GM12878 (cell line): ENCODE measurements around the gene B3GNT3. TPM values are rescaled to one million over a fixed set of nuclear protein-coding genes. Genes with fewer than 3 reads are reported as not detected.

Experiments used
- BACH1 ChIP-seq: fragments of 450-650 bp; IDR thresholded peaks from 2 replicates; pipeline ENCODE4 v1.6.1; 2017; ENCODE audit warnings: mild to moderate bottlenecking, borderline replicate concordance
- CREB1 ChIP-seq: IDR thresholded peaks from 2 replicates; pipeline ENCODE4 v1.6.1; 2012; ENCODE audit warnings: low read depth, mild to moderate bottlenecking, inconsistent platforms
- KLF5 ChIP-seq: fragments of 450-650 bp; IDR thresholded peaks from 2 replicates; pipeline ENCODE4 v1.6.1; 2014; ENCODE audit warnings: mild to moderate bottlenecking; ENCODE audit not compliant: partially characterized antibody
- MLLT1 ChIP-seq: fragments of 450-650 bp; IDR thresholded peaks from 2 replicates; pipeline ENCODE4 v1.6.1; 2016; ENCODE audit warnings: mild to moderate bottlenecking
- NBN ChIP-seq: fragments of 450-650 bp; IDR thresholded peaks from 2 replicates; pipeline ENCODE4 v1.6.1; 2016
- NFYB ChIP-seq: IDR thresholded peaks from 2 replicates; pipeline ENCODE4 v1.6.1; 2011; ENCODE audit warnings: low read depth, mild to moderate bottlenecking, low read length, improper control_type of control experiment, moderate library complexity; ENCODE audit not compliant: insufficient read depth
- NKRF ChIP-seq: fragments of 450-650 bp; conservative IDR thresholded peaks from 2 replicates; pipeline ENCODE4 v1.6.1; 2017; ENCODE audit warnings: mild to moderate bottlenecking, moderate library complexity
- PBX3 ChIP-seq: IDR thresholded peaks from 2 replicates; pipeline ENCODE4 v1.6.1; 2011; ENCODE audit warnings: mild to moderate bottlenecking, low read depth, low read length, moderate library complexity; ENCODE audit not compliant: insufficient replicate concordance
- POLR2AphosphoS2 ChIP-seq: IDR thresholded peaks from 2 replicates; pipeline ENCODE4 v1.6.1; 2011; ENCODE audit warnings: low read depth, mild to moderate bottlenecking, low read length, improper control_type of control experiment, moderate library complexity
- RAD51 ChIP-seq: fragments of 450-650 bp; IDR thresholded peaks from 2 replicates; pipeline ENCODE4 v1.6.1; 2016; ENCODE audit warnings: moderate library complexity, mild to moderate bottlenecking, inconsistent platforms
- RBBP5 ChIP-seq: fragments of 200-600 bp; sonication (generic); conservative IDR thresholded peaks from 2 replicates; pipeline ENCODE4 v1.6.1; 2016
- SMAD5 ChIP-seq: IDR thresholded peaks from 2 replicates; pipeline ENCODE4 v1.6.1; 2016; ENCODE audit warnings: antibody characterized with exemption, low read depth
- SMARCA5 ChIP-seq: fragments of 450-650 bp; IDR thresholded peaks from 2 replicates; pipeline ENCODE4 v1.6.1; 2017; ENCODE audit warnings: mild to moderate bottlenecking
- SMC3 ChIP-seq: IDR thresholded peaks from 2 replicates; pipeline ENCODE4 v1.6.1; 2011; ENCODE audit warnings: low read length, improper control_type of control experiment, borderline replicate concordance
- SP1 ChIP-seq: IDR thresholded peaks from one replicate; pipeline ENCODE4 v1.6.1; 2011; ENCODE audit warnings: low read depth, low read length
- TARDBP ChIP-seq: IDR thresholded peaks from 2 replicates; pipeline ENCODE4 v1.6.1; 2016; ENCODE audit warnings: borderline replicate concordance
- ZBTB11 ChIP-seq: fragments of 450-650 bp; formaldehyde crosslinking; IDR thresholded peaks from 2 replicates; pipeline ENCODE4 v1.5.0; 2022; ENCODE audit warnings: mild to moderate bottlenecking, missing genetic modification characterization
- polyA plus RNA-seq, 11 experiments: library from polyadenylated mRNA; depleted of rRNA in 4 of 11; unstranded in 6 of 11; stranded (reverse) in 5 of 11; fragments of >200 nt; fragmentation: Nextera tagmentation in 4 of 11; fragmentation: Illumina TruSeq in 1 of 11; extraction: Ambion mirVana in 4 of 11; extraction: Trizol in 1 of 11; gene quantifications; 1 replicate in 1 of 11; 2 replicates in 10 of 11; pipeline versions ENCODE4 v1.2.1 to v1.2.3, GENCODE V29; 2011 to 2016; ENCODE audit warnings: inconsistent platforms in 2 of 11, missing spikeins in 2 of 11, low read depth in 1 of 11
- total RNA-seq, 4 experiments: library from RNA; depleted of rRNA in 3 of 4; stranded (reverse); fragments of >200 nt in 3 of 4; fragmentation: Illumina TruSeq in 1 of 4; extraction: Trizol in 1 of 4; gene quantifications; 2 replicates each; pipeline versions ENCODE4 v1.2.1 to v1.2.3, GENCODE V29; 2013 to 2021
- TF ChIP-seq, protein P1 (sequence below): IDR thresholded peaks from 2 replicates; pipeline ENCODE4 v1.6.1; 2011; ENCODE audit warnings: borderline replicate concordance, low read depth, mild to moderate bottlenecking, moderate library complexity, low read length; ENCODE audit not compliant: insufficient read depth, poor library complexity, severe bottlenecking
- TF ChIP-seq, protein P2 (sequence below): fragments of 450-650 bp; IDR thresholded peaks from 2 replicates; pipeline ENCODE4 v1.6.1; 2016; ENCODE audit warnings: mild to moderate bottlenecking

The B3GNT3 gene
- total and polyA plus RNA-seq, 10 of the 15 experiments (the other 5 are each of a cell fraction or from before 2014, with no cell fraction given) = not detected

GRCh38 chr19:17754634-17755442 lies 40.1 kb upstream of the B3GNT3 start (continued):
- TF ChIP-seq ZBTB11 (no peak), PBX3 (no peak), SMAD5 (no peak), KLF5 (no peak), RBBP5 (no peak), POLR2AphosphoS2 (no peak), MLLT1 (peak; percentile 40; the same call in 1 of the 2 replicates), BACH1 (no peak), NBN (peak; percentile 88), CREB1 (peak; percentile 54), NFYB (no peak), RAD51 (no peak), SMC3 (peak; percentile 9; the same call in 1 of the 2 replicates), SMARCA5 (peak; percentile 99), SP1 (peak; percentile 46), TARDBP (no peak), NKRF (peak; percentile 68; the same call in 1 of the 2 replicates)
- TF ChIP-seq, protein P1, sequence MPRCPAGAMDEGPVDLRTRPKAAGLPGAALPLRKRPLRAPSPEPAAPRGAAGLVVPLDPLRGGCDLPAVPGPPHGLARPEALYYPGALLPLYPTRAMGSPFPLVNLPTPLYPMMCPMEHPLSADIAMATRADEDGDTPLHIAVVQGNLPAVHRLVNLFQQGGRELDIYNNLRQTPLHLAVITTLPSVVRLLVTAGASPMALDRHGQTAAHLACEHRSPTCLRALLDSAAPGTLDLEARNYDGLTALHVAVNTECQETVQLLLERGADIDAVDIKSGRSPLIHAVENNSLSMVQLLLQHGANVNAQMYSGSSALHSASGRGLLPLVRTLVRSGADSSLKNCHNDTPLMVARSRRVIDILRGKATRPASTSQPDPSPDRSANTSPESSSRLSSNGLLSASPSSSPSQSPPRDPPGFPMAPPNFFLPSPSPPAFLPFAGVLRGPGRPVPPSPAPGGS = peak; percentile 31
- TF ChIP-seq, protein P2, sequence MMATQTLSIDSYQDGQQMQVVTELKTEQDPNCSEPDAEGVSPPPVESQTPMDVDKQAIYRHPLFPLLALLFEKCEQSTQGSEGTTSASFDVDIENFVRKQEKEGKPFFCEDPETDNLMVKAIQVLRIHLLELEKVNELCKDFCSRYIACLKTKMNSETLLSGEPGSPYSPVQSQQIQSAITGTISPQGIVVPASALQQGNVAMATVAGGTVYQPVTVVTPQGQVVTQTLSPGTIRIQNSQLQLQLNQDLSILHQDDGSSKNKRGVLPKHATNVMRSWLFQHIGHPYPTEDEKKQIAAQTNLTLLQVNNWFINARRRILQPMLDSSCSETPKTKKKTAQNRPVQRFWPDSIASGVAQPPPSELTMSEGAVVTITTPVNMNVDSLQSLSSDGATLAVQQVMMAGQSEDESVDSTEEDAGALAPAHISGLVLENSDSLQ = peak; percentile 36; the same call in 1 of the 2 replicates
